Measurements from ENCODE around the gene SLC7A8. TPM values are rescaled to one million over a fixed set of nuclear protein-coding genes. Genes with fewer than 3 reads are reported as not detected.

Gene SLC7A8
- total RNA-seq, 1 donor from 2014 or later: 1.8 TPM

GRCh38 chr14:23193432-23193831 lies 10.0 kb upstream of the SLC7A8 start:
- Mint-ChIP-seq H3K4me1 (no peaks in the 10 kb centered on the region), H3K9me3 (no peaks in the 10 kb centered on the region), H3K36me3 (ENCODE audit: low read depth) (no peaks in the 10 kb centered on the region), H3K27ac (no peak overlapping the region), H3K27me3 (peaks cover 9% of the 10 kb centered on the region), H3K4me3 (no peak overlapping the region)
- ChIA-PET POLR2A (no interaction called here), CTCF (no interaction called here)
- DNase-seq (no peak), ATAC-seq (ENCODE audit: low read depth) (no peak)
- intact Hi-C loops (cut with micrococcal nuclease): no loop called here
- no peak for TF ChIP-seq CTCF (IDR thresholded peaks at IDR 0.05)

GRCh38 chr14:23187925-23188324 lies 4.5 kb upstream of the SLC7A8 start:
- no peak for TF ChIP-seq CTCF (IDR thresholded peaks at IDR 0.05)
- Mint-ChIP-seq H3K4me1 (no peaks in the 10 kb centered on the region), H3K4me3 (no peak overlapping the region), H3K27me3 (peaks cover 2% of the 10 kb centered on the region), H3K36me3 (ENCODE audit: low read depth) (no peaks in the 10 kb centered on the region), H3K9me3 (no peaks in the 10 kb centered on the region), H3K27ac (no peak overlapping the region)
- intact Hi-C loops (cut with micrococcal nuclease): loop anchor here (1.0 to 5.0 kb wide), 4 partner anchors 68 to 216 kb away; no protein-coding TSS in a partner anchor
- no peak for ATAC-seq (ENCODE audit: low read depth)
- CTCF ChIA-PET: interaction anchor here (0.5 to 10.2 kb wide), 6 partner anchors 18 to 478 kb away, joined by 3 to 162 read pairs (median 14); partner anchors contain the start of genes ACIN1 and C14orf119
- DNase-seq: no peak
- POLR2A ChIA-PET: no interaction called here

- no peaks in the 10 kb centered on the region for H3K9me3 Mint-ChIP-seq
- TF ChIP-seq CTCF (IDR thresholded peaks at IDR 0.05): no peak
- no peak overlapping the region for H3K27ac Mint-ChIP-seq
- ChIA-PET CTCF (interaction anchor here (0.6 to 10.2 kb wide), 9 partner anchors 13 to 812 kb away, joined by 3 to 162 read pairs (median 5); partner anchors contain the start of genes ACIN1 and C14orf119), POLR2A (interaction anchor here (0.8 to 2.3 kb wide), 2 partner anchors 66 to 116 kb away, joined by 3 to 12 read pairs; partner anchors contain the start of gene PPP1R3E)
- H3K27me3 Mint-ChIP-seq: peaks cover 2% of the 10 kb centered on the region
- no peak for DNase-seq
- H3K36me3 Mint-ChIP-seq (ENCODE audit: low read depth): no peaks in the 10 kb centered on the region
- no peaks in the 10 kb centered on the region for H3K4me1 Mint-ChIP-seq
- intact Hi-C loops (cut with micrococcal nuclease): loop anchor here (1.0 to 5.0 kb wide), 4 partner anchors 67 to 215 kb away; no protein-coding TSS in a partner anchor
- no peak overlapping the region for H3K4me3 Mint-ChIP-seq
- ATAC-seq (ENCODE audit: low read depth): peak; percentile 45
Observed at GRCh38 chr14:23186913-23187654, 3.6 kb upstream of the SLC7A8 start.

GRCh38 chr14:23185063-23185462 lies 1.6 kb upstream of the SLC7A8 start:
- peaks cover 10% of the 10 kb centered on the region for H3K27me3 Mint-ChIP-seq
- intact Hi-C loops (cut with micrococcal nuclease): loop anchor here (5.0 kb wide), 1 partner anchor 213 kb away; no protein-coding TSS in a partner anchor
- no peaks in the 10 kb centered on the region for H3K36me3 Mint-ChIP-seq (ENCODE audit: low read depth)
- no peak for TF ChIP-seq CTCF (IDR thresholded peaks at IDR 0.05)
- POLR2A ChIA-PET: interaction anchor here (2.3 kb wide), 1 partner anchor 64 kb away, joined by 12 read pairs; no protein-coding TSS in a partner anchor
- H3K4me3 Mint-ChIP-seq: no peak overlapping the region
- ATAC-seq (ENCODE audit: low read depth) (no peak), DNase-seq (no peak)
- CTCF ChIA-PET: interaction anchor here (3.4 to 10.2 kb wide), 4 partner anchors 63 to 116 kb away, joined by 11 to 162 read pairs (median 26); partner anchors contain the start of genes ACIN1 and C14orf119
- no peaks in the 10 kb centered on the region for H3K9me3 Mint-ChIP-seq
- no peaks in the 10 kb centered on the region for H3K4me1 Mint-ChIP-seq
- no peak overlapping the region for H3K27ac Mint-ChIP-seq

- no peak overlapping the region for H3K27ac Mint-ChIP-seq
- POLR2A ChIA-PET: interaction anchor here (0.6 to 1.8 kb wide), 3 partner anchors 62 to 105 kb away, joined by 7 to 8 read pairs (median 7); partner anchors contain the start of genes ACIN1 and C14orf119
- no peak for TF ChIP-seq CTCF (IDR thresholded peaks at IDR 0.05)
- no peaks in the 10 kb centered on the region for H3K4me1 Mint-ChIP-seq
- no peak overlapping the region for H3K4me3 Mint-ChIP-seq
- peaks cover 18% of the 10 kb centered on the region for H3K27me3 Mint-ChIP-seq
- intact Hi-C loops (cut with micrococcal nuclease): no loop called here
- DNase-seq (no peak), ATAC-seq (ENCODE audit: low read depth) (no peak)
- no peaks in the 10 kb centered on the region for H3K9me3 Mint-ChIP-seq
- no peaks in the 10 kb centered on the region for H3K36me3 Mint-ChIP-seq (ENCODE audit: low read depth)
- CTCF ChIA-PET: interaction anchor here (1.2 to 10.2 kb wide), 3 partner anchors 61 to 107 kb away, joined by 3 to 162 read pairs (median 35); no protein-coding TSS in a partner anchor
Observed at GRCh38 chr14:23183158-23183470, 346 bp downstream of the SLC7A8 start.

Measured in activated B cell treated with CpG ODN at 0.5 μM for 24 hours (primary cell).